AG20443 (cell line): Measurements from ENCODE around the gene LIG4.

Experiments
- DNase-seq: peaks from one replicate; pipeline ENCODE4 v3.0.0; 2012; ENCODE audit warnings: low spot score, mixed read lengths

The LIG4 gene

DNA sequence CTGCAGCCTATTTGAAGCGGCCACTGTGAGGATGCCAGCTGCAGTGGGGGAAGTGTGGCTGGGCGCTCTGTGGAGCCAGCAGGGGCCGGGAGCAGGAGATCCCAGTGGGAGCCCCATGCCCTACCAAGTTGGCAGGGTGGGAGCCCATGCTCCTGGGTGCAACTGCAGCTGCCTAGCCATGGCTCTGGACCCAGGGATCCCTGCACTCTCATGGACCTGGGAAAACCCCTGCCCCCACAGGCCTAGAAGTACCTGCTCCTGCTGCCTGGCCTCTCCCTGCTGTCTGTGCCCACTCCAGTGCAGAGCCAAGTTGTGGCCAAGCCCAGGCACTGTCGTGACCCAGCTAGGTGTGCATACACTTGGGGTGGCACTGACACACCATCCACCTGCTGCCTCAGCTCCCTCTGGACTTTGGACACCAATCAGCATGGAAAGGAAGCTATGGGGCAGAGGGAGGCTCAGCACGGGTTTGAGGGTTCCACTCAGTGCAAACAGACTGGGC is 20.9 kb downstream of the LIG4 start:
- DNase-seq, result no peak

DNA sequence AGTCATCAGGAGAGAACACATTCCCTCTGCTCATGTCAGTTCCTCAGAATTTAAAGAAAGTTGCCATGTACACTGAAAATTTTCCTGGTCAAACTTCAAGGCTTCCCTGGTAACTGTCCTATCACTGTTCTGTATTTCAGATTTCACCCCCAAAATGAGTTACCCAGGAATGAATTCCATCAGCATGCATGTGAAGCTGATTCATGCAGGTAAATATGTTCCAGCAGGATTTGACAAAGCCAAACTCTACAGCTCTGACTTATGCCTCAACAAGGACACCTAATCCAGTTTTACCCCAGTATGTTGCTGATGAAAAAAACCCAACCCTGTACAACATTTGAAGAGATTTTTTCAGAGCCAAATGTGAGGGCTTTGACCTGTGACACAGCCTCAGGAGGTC is 21.5 kb downstream of the LIG4 start:
- DNase-seq, result no peak

DNA sequence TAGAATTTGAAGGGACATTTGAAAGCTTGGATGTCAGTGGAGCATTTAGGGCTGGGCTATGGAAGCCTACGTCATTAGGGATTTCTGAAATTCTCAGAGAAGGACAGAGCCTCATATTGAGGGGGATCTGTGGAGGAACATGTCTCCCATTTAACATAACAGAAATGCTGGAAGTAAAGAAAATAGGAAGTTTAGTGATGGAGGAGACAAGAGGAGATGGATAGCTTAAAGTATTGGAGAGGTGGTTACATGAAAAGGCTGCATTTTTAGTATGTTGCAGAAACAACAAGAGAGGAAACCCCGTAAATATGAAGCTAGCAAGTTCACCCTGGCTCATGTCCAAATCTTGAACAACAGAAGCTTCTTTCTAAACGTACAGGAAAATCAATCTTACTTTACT is 24.4 kb downstream of the LIG4 start:
- DNase-seq, result no peak

DNA sequence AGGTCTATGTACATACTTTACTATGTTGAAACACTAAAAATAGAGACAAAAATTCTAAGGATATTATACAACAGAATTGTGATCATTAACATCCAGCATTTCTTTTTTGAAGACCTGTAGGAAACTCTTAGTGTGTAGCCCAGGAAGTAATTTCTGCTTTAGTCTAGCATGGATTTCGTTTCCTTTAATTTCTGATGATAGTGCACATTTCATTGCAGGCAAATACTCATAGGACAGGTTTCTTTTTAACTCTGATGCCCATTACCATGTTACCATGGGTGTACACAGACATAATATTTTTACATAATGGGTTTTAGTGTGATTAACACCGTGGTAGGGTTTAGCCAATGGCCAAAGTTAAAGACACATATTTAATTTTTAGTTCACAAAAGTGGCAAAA is 27.1 kb downstream of the LIG4 start:
- DNase-seq, result no peak

DNA sequence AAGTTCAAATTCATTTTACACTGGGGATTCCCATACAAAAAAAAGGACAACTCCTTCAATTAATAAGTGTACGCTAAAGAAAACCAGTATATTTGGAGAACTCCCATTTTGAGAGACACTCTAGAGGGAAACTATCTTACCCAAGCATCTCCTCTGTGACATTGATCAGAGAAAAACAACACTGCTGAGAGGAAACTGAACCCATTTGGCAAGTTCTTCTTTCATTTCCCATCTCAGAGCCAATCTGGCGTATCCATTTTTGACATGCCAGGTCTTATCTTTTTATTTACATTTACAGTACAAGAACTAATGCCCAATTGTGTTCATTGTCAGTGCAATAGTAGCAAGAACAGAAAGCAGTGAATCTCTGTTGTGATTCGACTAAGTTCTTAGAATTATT is 30.1 kb downstream of the LIG4 start:
- DNase-seq, result no peak

DNA sequence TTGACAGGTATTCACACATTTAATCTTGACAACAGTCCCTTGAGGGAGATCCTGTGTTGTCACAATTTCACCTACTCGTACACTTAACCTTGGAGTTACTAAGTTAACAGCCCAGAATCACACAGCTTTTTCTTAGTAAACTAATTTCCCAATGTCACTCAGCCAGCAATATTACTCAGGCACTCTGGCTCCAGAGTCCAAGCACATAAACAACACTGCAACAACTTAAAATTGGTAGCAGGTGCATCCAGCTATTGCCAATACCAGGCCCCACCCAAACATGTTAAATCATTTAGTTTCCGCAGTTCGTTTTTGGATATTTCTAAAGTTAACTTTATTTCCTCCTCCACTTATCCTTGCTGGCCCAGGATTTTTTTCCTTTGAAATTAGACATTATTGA is 32.7 kb downstream of the LIG4 start:
- no peak for DNase-seq

DNA sequence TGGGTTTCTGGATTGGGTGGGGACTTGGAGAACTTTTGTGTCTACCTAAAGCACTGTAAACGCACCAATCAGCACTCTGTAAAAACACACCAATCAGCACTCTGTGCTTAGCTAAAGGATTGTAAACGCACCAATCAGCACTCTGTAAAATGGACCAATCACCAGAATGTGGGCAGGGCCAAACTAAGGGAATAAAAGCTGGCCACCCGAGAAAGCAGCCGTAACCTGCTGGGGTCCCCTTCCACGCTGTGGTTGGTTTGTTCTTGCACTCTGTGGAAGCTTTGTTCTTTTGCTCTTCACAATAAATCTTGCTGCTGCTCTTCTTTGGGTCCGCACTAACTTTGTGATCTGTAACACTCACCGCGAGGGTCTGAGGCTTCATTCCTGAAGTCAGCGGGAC is 37.3 kb downstream of the LIG4 start:
- DNase-seq, result no peak

DNA sequence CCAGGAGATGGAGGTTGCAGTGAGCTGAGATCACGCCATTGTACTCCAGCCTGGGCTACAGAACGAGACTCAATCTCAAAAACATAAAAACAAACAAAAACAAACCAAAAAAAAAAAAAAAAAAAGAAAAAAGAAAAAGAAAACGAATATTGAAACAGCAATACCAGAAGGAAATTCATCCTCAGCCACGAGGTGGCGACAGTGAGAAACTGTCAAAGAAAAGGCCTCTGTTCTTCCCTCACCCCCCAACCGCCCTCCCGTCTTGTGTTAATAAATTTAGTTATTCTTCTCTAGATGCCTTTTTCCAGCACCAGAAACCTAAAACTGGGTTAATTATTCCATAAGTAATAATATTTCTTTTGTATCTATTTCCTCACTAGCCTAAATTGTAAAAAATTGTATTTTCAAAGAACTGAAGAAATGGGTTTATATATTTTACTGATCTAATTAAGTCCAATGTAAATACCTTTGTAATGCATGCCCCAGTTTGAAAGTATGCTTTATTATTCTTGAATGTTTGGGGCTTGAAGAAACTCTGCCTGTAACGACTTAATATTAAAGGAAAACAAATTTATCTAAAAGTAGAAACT is 38.6 kb downstream of the LIG4 start:
- peak; percentile 24 for DNase-seq

DNA sequence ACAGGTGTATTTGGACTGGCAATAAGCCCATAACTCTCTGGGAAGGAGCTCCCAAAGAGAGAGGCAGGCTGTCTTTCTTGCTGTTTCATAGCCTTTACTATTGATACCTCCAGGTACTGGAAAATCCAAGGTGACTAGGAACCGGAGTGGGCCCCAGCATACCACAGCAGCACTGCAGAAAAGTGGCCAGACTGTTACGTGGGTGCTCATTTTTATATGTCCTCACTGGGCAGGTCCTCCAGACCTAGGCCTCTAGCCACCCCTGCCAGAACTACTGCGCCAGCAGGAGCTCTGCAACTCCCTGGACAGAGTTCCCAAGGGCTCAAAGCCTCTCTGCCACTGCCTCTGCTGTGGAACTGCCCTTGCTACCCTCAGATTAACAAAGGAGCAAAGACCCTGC is 46.4 kb downstream of the LIG4 start:
- no peak for DNase-seq

DNA sequence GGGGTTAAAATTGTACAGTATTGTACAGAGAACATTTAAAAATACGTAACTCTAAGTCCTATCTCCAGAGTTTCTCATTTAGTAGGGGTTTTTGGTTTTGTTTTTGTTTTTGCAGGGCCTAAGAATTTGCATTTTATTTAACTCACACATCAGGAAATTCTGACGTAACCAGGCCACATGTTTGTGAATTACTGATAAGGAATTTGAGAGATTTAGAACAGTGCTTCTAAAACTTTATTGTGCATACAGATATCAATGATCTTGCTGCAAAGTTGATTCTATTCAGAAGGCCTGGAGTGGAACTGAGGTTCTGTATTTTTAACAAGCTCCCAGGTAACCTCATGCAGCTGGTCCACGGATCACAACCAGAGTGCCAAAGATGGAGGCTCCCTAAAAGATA is 49.3 kb downstream of the LIG4 start:
- DNase-seq, result no peak

DNA sequence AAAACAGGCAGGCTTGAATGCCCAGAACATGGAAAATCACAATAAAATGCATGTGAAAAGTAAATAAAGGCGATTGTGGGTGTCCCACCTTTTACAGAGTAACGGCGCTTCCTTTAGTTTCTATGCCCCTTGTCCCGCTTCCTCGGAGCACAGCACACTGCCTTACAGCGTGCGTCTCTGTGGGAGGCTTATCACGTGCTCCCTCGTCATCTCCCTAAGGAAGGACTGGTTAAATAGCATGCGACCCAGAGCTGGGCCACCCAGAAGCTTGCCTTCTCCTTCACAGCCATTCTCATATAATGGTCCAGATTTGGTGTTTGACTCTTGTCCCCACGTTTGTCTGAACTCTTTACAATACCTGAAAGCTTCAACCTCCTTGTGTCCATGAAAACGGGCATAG is 56.6 kb downstream of the LIG4 start:
- no peak for DNase-seq
